NCI-H1092 (cell line): ENCODE measurements around the gene P2RY2.
"Not testable (repeated sequence)": the region's sequence is repeated elsewhere in the genome, so short reads cannot be mapped to it uniquely, and the experiment has no call there.

ENCODE experiments used
- DNase-seq: peaks from one replicate; lab custom pipeline; 2025; lab: John Stamatoyannopoulos, UW

The P2RY2 gene

DNA sequence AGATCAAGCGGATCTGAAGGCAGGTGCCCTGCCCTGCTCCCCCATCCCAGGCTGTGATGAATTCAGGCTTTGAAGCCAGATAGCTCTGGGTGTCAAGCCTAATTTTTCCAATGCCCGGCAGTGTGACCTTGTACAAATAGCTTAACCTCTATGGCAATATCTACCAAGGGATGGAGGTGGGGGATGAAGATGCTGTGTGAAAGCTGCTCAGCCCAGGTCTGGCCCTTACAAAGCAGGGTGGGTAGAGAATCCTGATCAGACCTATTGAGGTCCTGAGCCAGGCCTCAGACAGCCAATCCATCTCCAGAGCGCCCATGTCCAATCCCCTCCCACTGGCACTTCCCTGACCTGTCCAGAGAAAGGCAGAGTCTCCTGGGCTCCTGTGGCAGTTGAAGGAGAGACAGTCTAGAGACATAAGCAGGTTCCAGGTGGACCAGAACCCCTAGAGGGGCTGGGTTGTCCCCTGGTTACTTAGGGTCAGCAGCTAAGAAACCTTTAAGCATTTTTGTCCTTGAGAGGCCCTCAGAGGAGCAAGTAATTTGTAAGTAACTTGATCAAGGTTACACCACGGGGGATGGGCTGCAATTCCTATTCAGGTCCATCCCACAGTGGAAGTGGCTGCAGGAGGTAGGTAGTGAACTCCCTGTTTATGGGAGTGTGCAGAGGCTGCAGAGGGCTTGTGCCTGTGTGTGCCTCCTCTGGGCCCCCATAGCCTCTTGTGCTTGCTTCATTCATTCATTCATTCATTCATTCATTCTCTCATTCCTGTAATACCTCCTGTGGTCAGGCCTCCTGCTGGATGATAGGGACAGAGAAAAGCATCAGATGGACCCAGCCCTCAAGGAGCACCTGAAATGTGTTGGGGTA is 10.4 kb downstream of the P2RY2 start:
- DNase-seq: no peak

DNA sequence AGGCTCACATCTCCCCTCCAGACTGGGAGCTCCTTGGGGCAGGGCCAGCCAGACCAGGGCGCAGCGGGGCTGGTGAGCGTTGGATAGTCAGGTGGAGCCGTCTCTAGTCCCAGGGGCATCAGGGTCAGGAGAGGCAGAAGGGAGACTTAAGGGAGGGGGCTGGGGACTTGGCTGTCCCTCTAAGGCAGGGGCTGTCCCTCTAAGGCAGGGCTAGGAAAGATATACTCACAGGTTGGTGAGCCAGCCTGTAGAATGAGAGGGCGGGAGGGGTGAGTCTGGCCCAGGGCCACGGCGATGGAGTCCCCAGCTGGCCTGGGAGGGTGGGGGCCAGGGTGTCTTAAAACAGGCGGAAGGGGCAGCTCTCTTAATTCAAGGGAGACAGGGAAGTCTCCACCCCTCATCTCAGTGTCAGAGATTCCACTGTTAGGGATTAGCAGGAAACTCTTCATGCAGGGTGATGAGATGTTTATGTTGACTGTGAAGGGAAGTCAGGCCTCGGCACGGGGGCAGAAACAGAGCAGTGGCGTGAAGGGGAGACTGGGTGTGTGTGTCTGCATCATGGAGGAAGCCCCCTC is 11.3 kb downstream of the P2RY2 start:
- no peak for DNase-seq

DNA sequence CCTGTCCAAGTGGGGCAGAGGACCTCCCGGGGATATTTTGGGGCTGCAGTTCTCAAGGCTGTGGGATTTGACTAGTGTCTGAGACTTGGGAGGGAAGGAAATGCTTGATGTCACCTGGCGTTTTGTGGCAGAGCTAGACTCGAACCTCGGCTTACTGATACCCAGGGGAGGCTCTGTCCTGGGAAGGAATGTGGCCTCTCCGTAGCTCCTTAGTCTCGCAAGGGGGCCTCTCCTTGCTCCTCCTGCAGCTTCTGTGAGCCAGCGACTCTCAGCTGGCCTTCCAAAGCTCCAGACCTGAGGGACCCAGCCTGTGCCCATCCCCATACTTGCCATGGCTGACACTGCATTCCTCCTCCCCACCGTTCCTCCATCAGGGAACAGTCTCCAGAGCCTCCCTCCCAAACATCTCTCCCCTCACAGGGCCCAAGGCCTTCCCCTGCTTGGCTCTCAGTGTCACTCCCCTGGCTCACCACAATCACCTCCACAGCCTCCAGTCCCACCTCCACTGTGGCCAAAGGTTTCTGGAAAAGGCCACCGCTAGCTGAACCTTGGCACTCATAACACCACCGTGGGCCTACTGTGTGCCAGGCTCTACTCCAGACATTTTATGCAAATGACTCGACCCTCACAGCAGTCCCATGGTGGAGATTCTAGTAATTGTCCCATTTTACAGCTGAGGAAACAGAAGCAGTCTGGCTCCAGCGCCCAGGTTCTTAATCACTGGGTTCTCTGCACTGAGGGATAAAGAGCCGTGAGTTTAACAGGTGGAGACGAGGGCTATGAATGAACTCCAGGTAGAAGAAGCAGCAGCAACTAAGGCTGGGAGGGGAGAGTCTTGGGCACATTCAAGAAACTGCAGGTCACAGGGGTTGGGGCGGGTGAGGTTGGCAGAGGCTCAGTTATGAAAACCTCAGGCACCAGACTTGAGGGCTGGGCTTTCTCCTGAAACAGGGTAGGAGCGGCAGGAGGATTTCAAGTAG is 12.1 kb downstream of the P2RY2 start:
- no peak for DNase-seq

DNA sequence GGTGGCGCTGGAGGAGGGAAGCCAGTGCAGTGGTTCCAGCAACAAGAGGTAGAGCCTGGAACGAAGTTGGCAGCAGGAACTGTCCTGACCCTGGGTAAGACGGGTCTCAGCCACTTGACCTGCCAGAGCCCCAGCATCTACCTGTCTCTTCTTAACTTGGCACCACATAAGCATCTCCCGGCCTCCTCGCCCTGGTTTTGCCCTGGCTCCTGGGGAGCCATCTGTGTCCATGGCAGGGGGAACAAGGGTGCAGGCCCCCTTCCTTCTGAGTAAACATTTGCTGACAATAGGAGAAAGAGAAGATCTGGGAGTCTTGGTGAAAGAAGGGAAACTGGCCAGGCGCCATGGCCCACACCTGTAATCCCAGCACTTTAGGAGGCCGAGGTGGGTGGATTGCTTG is 12.8 kb downstream of the P2RY2 start:
- no peak for DNase-seq

DNA sequence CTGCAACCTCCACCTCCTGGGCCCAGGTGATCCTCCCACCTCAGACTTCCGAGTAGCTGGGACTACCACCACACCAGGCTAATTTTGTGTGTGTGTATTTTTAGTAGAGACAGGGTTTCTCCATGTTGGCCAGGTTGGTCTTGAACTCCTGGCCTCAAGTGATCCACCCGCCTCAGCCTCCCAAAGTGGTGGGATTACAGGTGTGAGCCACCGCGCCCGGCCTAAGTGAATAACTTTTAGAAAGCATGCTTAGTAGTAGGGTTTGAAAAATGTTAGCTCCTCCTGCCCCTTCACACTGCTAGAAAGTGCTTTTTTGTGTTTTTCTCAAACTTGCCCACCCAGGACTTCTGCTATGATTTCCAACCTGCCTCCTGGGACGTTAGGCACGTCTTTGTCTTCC is 14.4 kb downstream of the P2RY2 start:
- DNase-seq: not testable (repeated sequence)

DNA sequence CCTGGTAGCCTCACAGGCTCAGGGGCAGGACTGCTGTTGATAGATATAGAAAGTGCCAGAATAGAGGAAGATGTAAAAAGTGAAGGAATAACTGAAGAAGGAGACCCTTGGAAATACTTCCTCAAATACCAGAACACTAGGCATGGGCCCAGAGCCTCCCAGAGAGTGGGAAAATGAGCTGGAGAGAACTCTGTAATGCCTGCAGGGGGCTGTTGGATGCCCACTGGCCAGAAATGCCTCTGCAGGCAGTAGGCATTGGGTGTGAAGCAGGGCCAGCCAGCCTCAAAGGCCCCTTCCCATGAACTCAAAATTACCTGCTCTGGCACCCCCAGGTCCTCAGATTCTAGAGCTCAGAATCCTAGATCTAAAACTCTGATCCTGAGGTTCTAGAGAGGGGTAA is 15.1 kb downstream of the P2RY2 start:
- no peak for DNase-seq

DNA sequence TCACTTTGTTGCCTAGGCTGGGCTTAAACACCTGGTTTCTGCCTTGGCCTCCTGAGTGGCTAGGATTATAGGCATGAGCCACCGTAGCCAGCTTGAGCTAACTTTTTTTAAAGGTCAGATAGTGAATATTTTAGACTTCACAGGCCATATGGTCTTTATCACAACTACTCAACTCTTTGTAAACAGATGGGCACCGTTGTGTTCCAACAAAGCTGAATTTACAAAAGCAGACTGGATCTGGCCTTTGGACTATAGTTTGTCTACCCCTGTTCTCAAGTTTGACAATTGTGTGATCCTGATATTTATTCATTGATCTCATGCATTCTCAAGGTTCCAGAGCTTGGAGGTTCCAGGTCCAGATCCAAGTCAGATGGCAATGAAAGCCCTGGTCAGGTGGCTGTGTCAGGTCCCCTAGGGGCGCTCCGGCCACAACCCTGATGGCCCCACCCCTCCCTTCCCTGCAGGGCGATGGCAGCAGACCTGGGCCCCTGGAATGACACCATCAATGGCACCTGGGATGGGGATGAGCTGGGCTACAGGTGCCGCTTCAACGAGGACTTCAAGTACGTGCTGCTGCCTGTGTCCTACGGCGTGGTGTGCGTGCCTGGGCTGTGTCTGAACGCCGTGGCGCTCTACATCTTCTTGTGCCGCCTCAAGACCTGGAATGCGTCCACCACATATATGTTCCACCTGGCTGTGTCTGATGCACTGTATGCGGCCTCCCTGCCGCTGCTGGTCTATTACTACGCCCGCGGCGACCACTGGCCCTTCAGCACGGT is 15.8 kb downstream of the P2RY2 start:
- no peak for DNase-seq

DNA sequence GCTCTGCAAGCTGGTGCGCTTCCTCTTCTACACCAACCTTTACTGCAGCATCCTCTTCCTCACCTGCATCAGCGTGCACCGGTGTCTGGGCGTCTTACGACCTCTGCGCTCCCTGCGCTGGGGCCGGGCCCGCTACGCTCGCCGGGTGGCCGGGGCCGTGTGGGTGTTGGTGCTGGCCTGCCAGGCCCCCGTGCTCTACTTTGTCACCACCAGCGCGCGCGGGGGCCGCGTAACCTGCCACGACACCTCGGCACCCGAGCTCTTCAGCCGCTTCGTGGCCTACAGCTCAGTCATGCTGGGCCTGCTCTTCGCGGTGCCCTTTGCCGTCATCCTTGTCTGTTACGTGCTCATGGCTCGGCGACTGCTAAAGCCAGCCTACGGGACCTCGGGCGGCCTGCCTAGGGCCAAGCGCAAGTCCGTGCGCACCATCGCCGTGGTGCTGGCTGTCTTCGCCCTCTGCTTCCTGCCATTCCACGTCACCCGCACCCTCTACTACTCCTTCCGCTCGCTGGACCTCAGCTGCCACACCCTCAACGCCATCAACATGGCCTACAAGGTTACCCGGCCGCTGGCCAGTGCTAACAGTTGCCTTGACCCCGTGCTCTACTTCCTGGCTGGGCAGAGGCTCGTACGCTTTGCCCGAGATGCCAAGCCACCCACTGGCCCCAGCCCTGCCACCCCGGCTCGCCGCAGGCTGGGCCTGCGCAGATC is 16.5 kb downstream of the P2RY2 start:
- no peak for DNase-seq

DNA sequence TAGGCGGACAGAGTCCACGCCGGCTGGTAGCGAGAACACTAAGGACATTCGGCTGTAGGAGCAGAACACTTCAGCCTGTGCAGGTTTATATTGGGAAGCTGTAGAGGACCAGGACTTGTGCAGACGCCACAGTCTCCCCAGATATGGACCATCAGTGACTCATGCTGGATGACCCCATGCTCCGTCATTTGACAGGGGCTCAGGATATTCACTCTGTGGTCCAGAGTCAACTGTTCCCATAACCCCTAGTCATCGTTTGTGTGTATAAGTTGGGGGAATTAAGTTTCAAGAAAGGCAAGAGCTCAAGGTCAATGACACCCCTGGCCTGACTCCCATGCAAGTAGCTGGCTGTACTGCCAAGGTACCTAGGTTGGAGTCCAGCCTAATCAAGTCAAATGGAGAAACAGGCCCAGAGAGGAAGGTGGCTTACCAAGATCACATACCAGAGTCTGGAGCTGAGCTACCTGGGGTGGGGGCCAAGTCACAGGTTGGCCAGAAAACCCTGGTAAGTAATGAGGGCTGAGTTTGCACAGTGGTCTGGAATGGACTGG is 17.2 kb downstream of the P2RY2 start:
- DNase-seq: no peak

DNA sequence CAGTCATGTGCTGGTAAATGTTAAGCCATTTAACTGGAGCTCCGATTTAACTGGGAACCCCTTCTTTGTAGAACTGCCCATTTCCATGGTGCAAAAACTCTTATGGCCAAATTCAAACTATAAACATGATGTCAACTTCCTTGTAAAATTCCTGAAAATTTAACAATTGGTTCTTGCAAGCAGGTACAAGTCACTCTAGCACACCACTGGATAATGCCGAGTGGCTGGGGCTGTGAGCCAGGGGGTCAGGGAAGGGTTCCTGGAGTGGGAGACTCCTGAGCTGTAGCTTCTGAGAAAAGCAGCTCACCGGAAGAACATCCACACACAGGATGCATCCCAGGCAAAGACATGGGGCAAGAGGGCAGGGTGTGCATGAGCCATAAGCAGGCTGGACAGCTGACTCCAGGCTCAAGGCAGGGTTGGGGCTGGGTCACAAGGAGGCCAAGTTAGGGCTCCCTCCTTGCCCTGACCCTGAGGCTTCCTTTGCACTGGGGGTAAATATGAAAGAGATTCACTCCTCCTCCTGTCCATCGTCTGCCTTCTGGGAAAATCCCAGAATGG is 18.2 kb downstream of the P2RY2 start:
- DNase-seq: no peak

DNA sequence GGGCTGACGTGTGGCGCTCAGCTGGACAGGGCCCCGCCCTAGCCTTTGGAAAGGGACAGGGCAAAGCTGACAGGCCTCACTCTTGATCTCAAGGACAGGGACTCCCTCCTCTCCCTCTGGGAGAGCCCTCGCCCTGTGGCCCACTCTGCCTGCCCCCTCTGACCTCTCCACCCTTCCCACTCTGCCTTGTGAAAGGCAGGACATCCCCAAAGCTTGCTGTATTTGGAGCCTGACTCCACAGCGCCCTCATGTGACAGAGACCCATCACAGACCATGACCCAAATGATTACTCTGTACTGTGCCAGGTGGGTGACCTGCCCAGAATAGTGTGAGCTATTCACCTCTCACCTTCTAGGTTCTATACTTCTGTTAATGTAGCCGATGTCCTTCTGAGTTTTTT is 18.8 kb downstream of the P2RY2 start:
- no peak for DNase-seq

DNA sequence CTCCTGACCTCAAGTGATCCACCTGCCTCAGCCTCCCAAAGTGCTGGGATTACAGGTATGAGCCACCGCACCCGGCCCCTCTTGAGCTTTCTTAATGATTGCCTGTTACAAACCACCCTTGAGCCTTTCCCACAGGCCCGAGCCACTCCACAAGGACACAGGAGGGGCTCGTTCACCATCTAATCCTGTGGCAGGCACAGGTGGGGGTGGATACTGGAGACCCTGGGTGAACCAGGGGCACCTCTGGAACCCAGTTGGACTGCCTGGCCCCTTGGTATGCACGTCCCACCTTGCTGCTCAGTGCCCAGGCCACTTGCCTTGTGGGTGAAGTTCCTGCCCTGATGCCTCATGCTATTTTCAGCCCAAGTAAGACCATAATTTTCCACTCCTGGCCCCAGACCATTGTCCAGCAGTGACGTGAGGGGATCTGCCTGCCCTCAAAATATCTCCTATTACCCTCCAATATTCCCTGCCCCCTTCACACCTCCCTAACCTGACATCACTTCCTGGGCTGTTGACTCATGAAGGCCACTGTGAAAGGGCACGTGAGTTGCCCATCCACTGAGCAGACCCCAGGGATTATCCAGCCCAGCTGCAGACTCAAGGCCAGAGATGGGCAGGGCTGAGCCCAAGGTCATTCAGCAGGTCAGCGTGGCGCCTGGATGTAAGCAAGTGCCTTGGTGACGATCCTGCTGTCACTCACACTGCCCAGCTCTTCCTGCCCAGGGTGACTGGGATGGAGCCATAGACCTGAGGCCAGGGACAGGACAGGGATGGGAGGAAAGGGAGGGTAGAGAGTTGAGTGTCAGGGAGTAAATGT is 19.6 kb downstream of the P2RY2 start:
- DNase-seq: no peak

DNA sequence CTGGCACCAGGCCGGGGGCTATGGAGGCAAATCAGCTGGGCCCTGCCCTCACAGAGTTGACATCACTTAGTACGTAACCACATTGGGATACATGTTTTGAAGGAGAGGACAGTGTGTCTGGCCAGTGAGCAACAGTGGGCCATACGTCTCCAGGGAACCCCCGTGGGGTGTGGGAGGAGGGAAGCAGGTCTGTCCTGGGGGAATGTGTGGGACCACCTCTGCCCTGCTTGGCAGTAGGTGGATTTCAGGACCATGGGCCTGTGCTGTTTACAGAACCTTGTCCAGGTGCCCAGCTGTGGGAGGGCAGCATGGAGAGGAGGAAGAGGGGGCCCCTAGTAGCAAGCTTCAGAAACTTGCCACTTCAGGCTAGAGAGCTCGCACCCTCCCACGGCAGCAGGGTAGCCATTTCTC is 21.0 kb downstream of the P2RY2 start:
- no peak for DNase-seq

DNA sequence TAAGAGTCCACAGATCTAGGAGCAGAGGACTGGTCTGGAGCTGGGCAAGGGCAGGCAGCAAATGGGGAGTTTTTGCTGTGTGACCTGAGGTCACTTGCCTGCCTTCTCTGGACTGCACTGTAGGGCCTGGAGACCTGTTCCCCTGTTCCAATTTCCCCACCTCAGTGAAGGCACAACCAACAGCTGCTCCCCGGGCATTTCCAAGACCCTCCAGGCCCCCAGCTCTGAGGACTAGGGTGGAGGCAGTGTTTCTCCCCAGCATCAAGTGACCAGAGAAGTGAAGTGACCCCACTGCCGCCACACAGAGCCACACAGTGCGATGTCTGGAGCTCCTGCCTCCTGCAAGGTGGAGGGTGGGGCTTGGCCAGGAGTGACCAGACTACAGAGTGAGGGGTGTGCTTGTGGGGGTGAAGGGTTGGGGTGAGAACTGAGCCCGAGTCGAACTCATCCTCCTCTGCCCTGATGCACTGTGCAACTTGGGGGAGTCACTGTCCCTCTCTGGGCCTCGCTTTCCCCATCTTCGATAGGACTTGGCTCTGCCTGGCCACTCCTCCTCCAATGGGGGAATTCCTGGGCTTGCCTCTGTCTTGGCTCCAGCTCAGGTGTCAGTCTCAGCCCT is 21.6 kb downstream of the P2RY2 start:
- no peak for DNase-seq

DNA sequence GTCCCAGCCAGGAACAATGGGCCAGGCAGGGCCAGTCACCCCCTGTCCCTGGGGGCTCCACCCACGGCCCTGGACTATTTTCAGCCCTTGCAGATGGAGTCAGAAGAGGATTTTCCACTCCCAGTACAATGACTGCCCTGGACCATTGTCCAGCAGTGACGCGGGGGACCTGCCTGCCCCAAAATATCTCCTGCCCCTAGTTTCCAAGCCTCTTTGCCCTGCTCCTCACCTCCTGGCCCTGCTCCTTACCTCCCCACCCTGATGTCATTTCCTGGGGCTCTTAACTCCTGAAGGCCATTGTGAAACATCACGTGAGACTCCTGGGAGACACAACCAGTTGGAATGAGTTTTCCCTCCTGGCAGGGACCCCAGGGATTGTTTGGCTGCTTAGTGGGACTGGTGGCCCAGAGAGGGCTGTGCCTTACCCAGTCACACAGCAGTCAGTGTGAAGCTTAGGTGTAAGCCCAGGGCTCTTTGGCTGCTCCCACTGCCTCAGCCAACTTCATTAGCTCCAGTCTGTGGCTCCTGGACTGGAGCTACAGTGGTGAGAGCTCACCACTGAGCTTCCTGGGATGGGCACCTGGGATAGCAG is 22.2 kb downstream of the P2RY2 start:
- DNase-seq: no peak

DNA sequence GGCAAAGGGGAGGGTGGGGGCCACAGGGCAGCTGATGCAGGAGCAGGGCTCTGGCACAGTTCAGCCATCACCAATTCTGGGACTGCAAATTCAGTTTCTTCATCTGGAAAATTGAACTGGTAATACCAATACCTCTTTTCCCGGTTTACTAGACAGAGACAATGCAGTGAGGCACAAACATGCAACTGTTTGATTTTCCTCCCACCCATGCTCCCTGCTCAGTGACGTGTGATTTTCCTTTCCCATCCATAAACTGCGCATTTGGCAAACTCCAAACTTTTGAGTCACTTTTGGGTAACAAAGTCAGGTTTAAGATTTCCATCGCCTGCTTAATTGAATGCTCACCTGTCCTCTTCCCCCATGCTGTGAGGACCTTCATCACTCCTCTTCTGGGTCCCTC is 23.2 kb downstream of the P2RY2 start:
- DNase-seq: no peak

DNA sequence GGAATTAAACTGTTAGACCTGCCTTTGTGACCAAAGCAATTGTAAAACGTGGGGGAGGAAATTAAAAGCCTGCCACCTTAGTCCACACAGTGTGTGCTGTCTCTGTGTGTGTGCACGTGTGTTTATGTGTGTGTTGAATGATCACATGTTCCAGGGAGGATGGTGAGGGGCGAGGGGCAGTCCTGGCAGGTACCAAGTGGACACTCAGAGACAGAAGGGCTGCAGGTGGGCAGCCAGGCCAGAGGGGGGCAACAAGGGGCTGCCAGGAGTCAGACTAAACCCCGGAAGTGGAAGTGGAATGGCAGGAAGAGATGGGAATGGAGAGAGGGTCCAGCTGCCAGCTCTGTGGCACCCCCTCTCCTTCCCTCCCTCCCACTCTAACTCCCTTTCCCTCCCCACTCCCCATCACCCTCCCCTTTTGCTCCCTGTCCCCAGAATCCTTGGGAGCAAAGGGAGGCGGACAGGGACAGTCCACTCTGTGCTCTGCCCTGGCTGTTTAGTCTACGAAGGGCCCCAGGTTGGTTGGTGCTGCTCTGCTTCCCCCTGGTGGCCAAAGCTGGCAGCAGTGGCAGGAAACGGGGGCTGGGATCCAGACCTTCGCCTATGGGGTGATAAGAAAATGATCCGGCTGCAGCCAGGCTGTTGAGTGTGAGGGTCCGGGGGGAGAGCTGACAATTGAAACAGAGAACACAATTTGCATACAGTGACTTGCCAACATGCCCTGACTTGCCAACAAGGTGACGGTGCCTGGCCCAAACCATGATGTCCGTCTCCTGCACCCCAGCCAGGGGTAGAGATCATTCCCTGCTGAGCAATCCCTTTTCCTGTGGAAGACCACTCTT is 24.4 kb downstream of the P2RY2 start:
- DNase-seq: peak; percentile 79

DNA sequence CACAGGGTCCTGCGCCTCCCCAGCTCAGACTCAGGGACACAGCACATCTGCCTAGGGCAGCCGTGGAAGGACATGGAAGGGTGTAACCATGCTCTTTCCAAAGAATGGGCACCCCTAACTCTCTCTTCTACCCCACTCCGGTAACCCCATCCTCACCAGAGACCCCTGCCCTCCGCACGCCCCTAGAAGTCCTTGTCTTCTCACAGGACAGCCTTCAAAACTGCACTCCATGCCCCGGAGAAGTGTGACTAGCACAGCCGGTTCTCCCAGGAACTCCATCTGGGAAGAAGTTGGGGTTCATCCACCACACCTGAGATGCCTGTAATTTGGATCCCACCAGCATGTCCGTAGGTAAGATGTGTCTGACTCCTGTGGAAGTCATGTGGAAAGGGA is 25.0 kb downstream of the P2RY2 start:
- DNase-seq: no peak
